22Rv1 (cell line): Measurements from ENCODE around the gene RACGAP1.

ENCODE experiments used
- CTCF ChIP-seq: fragments of 450-650 bp; IDR thresholded peaks from 2 replicates; pipeline ENCODE4 v1.5.1; 2017; ENCODE audit warnings: mild to moderate bottlenecking
- ZFX ChIP-seq: fragments of 450-650 bp; IDR thresholded peaks from 2 replicates; pipeline ENCODE4 v1.6.1; 2017; ENCODE audit warnings: antibody characterized with exemption, borderline replicate concordance

GRCh38 chr12:49982246-49983087 is 42.8 kb downstream of the RACGAP1 start:
- no peak for TF ChIP-seq CTCF
- no peak for TF ChIP-seq ZFX
